PC-3 (cell line): ENCODE measurements around the gene ATP6V0E2.

Source experiments
- CTCF ChIP-seq: fragments of 300-600 bp; sonication (generic); conservative IDR thresholded peaks from 2 replicates; pipeline ENCODE4 v1.5.1; 2017; ENCODE audit warnings: antibody characterized with exemption, low read depth, mild to moderate bottlenecking, low read length
- EZH2 ChIP-seq: fragments of 300-600 bp; sonication (generic); IDR thresholded peaks from one replicate; pipeline ENCODE4 v1.6.1; 2017; ENCODE audit warnings: antibody characterized with exemption, mild to moderate bottlenecking, low read length; ENCODE audit not compliant: unreplicated experiment
- EZH2phosphoT487 ChIP-seq: fragments of 300-600 bp; sonication (generic); IDR thresholded peaks from 2 replicates; pipeline ENCODE4 v1.6.1; 2018; ENCODE audit warnings: mild to moderate bottlenecking, antibody characterized with exemption, low read length, borderline replicate concordance

GRCh38 chr7:149879766-149880637 is 6.2 kb downstream of the ATP6V0E2 start:
- TF ChIP-seq CTCF (no peak), EZH2 (no peak), EZH2phosphoT487 (no peak)
